ENCODE data around the gene MDM1.

MDM1 gene

GRCh38 chr12:68270358-68270757, 61.8 kb downstream of the MDM1 start:
- DNase-seq = no peak

GRCh38 chr12:68269779-68270178, 62.4 kb downstream of the MDM1 start:
- no peak for DNase-seq

- DNase-seq = no peak
These were observed 63.2 kb downstream of the MDM1 start for GRCh38 chr12:68268967-68269366.

GRCh38 chr12:68267892-68268396, 64.2 kb downstream of the MDM1 start:
- DNase-seq = no peak

GRCh38 chr12:68264857-68265256, 67.3 kb downstream of the MDM1 start:
- DNase-seq = no peak

- no peak for DNase-seq
These were observed 67.9 kb downstream of the MDM1 start for GRCh38 chr12:68264158-68264855.

- no peak for DNase-seq
These were observed 68.8 kb downstream of the MDM1 start for GRCh38 chr12:68263366-68263765.

- no peak for DNase-seq
These were observed 70.3 kb downstream of the MDM1 start for GRCh38 chr12:68261896-68262295.

- DNase-seq = no peak
These were observed 72.0 kb downstream of the MDM1 start for GRCh38 chr12:68260153-68260552.

GRCh38 chr12:68259318-68259940, 72.7 kb downstream of the MDM1 start:
- DNase-seq = no peak

GRCh38 chr12:68253504-68253903, 78.7 kb downstream of the MDM1 start, which contains the start of gene IL22:
Gene IL22, minus strand, starts transcription at chr12:68253604. Its CDS starts 156 bp downstream, at chr12:68253448.
- no peak for DNase-seq

- no peak for DNase-seq
These were observed 80.1 kb downstream of the MDM1 start for GRCh38 chr12:68252077-68252476.

GRCh38 chr12:68250454-68250853, 81.7 kb downstream of the MDM1 start:
- no peak for DNase-seq

GRCh38 chr12:68247785-68248184, 84.4 kb downstream of the MDM1 start:
- DNase-seq = no peak

GRCh38 chr12:68246350-68246749, 85.8 kb downstream of the MDM1 start:
- DNase-seq = no peak

GRCh38 chr12:68245180-68246021, 86.8 kb downstream of the MDM1 start:
- DNase-seq = no peak
